GM21717 (cell line): Measurements from ENCODE around the gene DIAPH1.
A peak's percentile ranks its signal among the peaks of the same experiment; 100 is the strongest.

ENCODE experiments used
- ATAC-seq: cut with Tn5 transposase; IDR thresholded peaks from one replicate; pipeline ENCODE4 v1.9.1; 2021; ENCODE audit warnings: mild to moderate bottlenecking, moderate library complexity; ENCODE audit not compliant: unreplicated experiment

DIAPH1 gene

GRCh38 chr5:141640051-141640415 lies 21.2 kb upstream of the DIAPH1 start:
- ATAC-seq = no peak

- ATAC-seq = no peak
Measured at GRCh38 chr5:141639357-141640050, 20.7 kb upstream of the DIAPH1 start.

GRCh38 chr5:141638771-141639170 lies 20.0 kb upstream of the DIAPH1 start:
- ATAC-seq = no peak

- ATAC-seq = peak; percentile 31
Measured at GRCh38 chr5:141637767-141638419, 19.1 kb upstream of the DIAPH1 start.

GRCh38 chr5:141637123-141637766 lies 18.4 kb upstream of the DIAPH1 start:
- ATAC-seq = peak; percentile 32

GRCh38 chr5:141636413-141637122 lies 17.8 kb upstream of the DIAPH1 start, which contains the start of the genes HDAC3 and RELL2:
HDAC3 (minus strand) TSS chr5:141636849; CDS start chr5:141636790, 59 bp downstream.
RELL2 (plus strand) TSS chr5:141636997; CDS start chr5:141638226, 1,229 bp downstream.
- ATAC-seq = peak; percentile 71

GRCh38 chr5:141636106-141636412 lies 17.3 kb upstream of the DIAPH1 start:
- ATAC-seq = no peak

GRCh38 chr5:141635646-141636045 lies 16.8 kb upstream of the DIAPH1 start:
- no peak for ATAC-seq

GRCh38 chr5:141634720-141635119 lies 15.9 kb upstream of the DIAPH1 start:
- ATAC-seq = no peak

GRCh38 chr5:141633871-141634561 lies 15.2 kb upstream of the DIAPH1 start:
- ATAC-seq = peak; percentile 69

- ATAC-seq = no peak
Measured at GRCh38 chr5:141632650-141633049, 13.8 kb upstream of the DIAPH1 start.

- ATAC-seq = no peak
Measured at GRCh38 chr5:141630570-141631140, 11.9 kb upstream of the DIAPH1 start.

GRCh38 chr5:141628175-141628788 lies 9.5 kb upstream of the DIAPH1 start:
- ATAC-seq = no peak

- ATAC-seq = no peak
Measured at GRCh38 chr5:141623611-141624010, 4.8 kb upstream of the DIAPH1 start.

- ATAC-seq = peak; percentile 62
Measured at GRCh38 chr5:141623186-141623585, 4.4 kb upstream of the DIAPH1 start.

GRCh38 chr5:141618030-141618803 lies 583 bp downstream of the DIAPH1 start:
- ATAC-seq = peak; percentile 25

- ATAC-seq = no peak
Measured at GRCh38 chr5:141617682-141618029, 1.1 kb downstream of the DIAPH1 start.

GRCh38 chr5:141617128-141617527 lies 1.7 kb downstream of the DIAPH1 start:
- no peak for ATAC-seq

GRCh38 chr5:141615991-141616720 lies 2.6 kb downstream of the DIAPH1 start:
- ATAC-seq = no peak
